Measurements from ENCODE around the gene CNTN5.

- TF ChIP-seq CTCF (IDR thresholded peaks at IDR 0.05): no peak
- TF ChIP-seq POLR2A (IDR thresholded peaks at IDR 0.05): no peak
Observed at GRCh38 chr11:99281331-99281730, 260.6 kb downstream of the CNTN5 start.
